Measurements from ENCODE around the gene RFTN1. TPM values are rescaled to one million over a fixed set of nuclear protein-coding genes. Genes with fewer than 3 reads are reported as not detected.

The RFTN1 gene
- total and polyA plus RNA-seq, 2 of the 8 experiments (the other 6 are each of a cell fraction or from before 2014, with no cell fraction given) = 4.6 to 6.7 TPM

DNA sequence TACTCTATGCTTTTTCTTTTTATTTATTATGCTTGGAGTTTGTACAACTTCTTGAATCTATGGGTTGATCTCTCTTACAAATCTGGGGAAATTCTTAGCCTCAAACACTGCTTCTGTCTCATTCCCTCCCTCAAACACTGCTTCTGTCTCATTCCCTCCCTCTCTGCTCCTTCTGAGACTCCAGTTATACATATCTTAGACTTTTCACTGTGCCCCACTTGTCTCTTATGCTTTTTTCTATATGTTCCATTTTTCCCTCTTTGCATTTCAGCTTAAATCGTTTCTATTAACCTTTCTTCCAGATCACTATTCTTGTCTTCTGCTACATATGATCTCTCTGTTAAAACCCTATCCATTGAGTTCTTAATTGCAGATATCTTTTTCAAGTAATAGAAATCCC, 50.4 kb downstream of the RFTN1 start:
- H3K56ac ChIP-seq (replicated peaks; ENCODE audit: insufficient read length, low read depth, low read length) = no peak overlapping the region
- no peak overlapping the region for H3K4ac ChIP-seq (replicated peaks; ENCODE audit: insufficient read length, low read depth, low read length)
- no peak overlapping the region for H3K23ac ChIP-seq (ENCODE audit: insufficient read length)
- H3K27me3 ChIP-seq (replicated peaks in 1 of 4; ENCODE audit: control insufficient read depth in 3 of 4, extremely low read depth in 1 of 4, insufficient read depth in 3 of 4, low read length in 3 of 4) = no peaks in the 10 kb centered on the region; a peak in 1 of 7 replicates
- H3K27ac ChIP-seq (ENCODE audit: low read depth, low read length) = no peak overlapping the region
- ChIA-PET CTCF (ENCODE audit: partially characterized antibody) (no interaction called here), POLR2A (ENCODE audit: partially characterized antibody) (no interaction called here)
- no peak overlapping the region for H2BK15ac ChIP-seq (ENCODE audit: low read length)
- no peak for DNase-seq (ENCODE audit: low read depth in 1 of 2, low spot score in 2 of 2)
- no peak overlapping the region for H2BK5ac ChIP-seq (ENCODE audit: low read depth, low read length)
- H3K9ac ChIP-seq (replicated peaks in 1 of 4; ENCODE audit: extremely low read depth in 1 of 4, low read depth in 3 of 4, low read length in 3 of 4) = no peak overlapping the region
- FAIRE-seq = no peak
- H3K4me2 ChIP-seq (ENCODE audit: insufficient read depth in 1 of 2, low read depth in 2 of 2, low read length in 2 of 2) = no peak overlapping the region
- H3K79me1 ChIP-seq (ENCODE audit: low read depth, low read length) = no peaks in the 10 kb centered on the region
- H3K18ac ChIP-seq (ENCODE audit: extremely low read depth, low read length) = no peak overlapping the region
- H3K9me3 ChIP-seq (ENCODE audit: insufficient read depth in 2 of 2, low read depth in 1 of 2, low read length in 1 of 2) = no peaks in the 10 kb centered on the region
- no peak overlapping the region for H4K8ac ChIP-seq (ENCODE audit: extremely low read depth, insufficient read depth, low read length)
- H2BK120ac ChIP-seq (replicated peaks; ENCODE audit: low read depth, low read length) = no peak overlapping the region
- H4K20me1 ChIP-seq (replicated peaks in 1 of 2; ENCODE audit: control insufficient read depth in 1 of 2, insufficient read depth in 2 of 2, low read length in 2 of 2) = no peaks in the 10 kb centered on the region
- no peak overlapping the region for H4K91ac ChIP-seq (replicated peaks; ENCODE audit: insufficient read length, low read length)
- H3K4me1 ChIP-seq (replicated peaks in 1 of 4; ENCODE audit: control insufficient read depth in 3 of 4, insufficient read depth in 4 of 4, low read length in 3 of 4) = peaks cover 0 to 5% (median 1%) of the 10 kb centered on the region in 4 experiments; a peak in 1 of 7 replicates
- 85% methylated on average over 1 of the region's 1 CpG; no CpG with 5 or more reads in 1 of the 2 experiments for WGBS, 2 experiments (ENCODE audit: extremely low coverage in 1 of 2, insufficient coverage in 1 of 2, insufficient read length in 1 of 2, insufficient replicate concordance in 2 of 2, low coverage in 1 of 2, low lambda C conversion rate in 2 of 2, missing lambda C conversion rate in 1 of 2)
- H3K14ac ChIP-seq (ENCODE audit: insufficient read length) = no peak overlapping the region
- no peaks in the 10 kb centered on the region for H3K36me3 ChIP-seq (ENCODE audit: control insufficient read depth in 2 of 4, insufficient read depth in 4 of 4, low read length in 3 of 4)
- no peak overlapping the region for H2BK12ac ChIP-seq (ENCODE audit: low read depth, low read length)
- H4K5ac ChIP-seq (ENCODE audit: insufficient read length, low read depth, low read length) = no peak overlapping the region
- no peak overlapping the region for H2AFZ ChIP-seq (ENCODE audit: low read length)
- H3K79me2 ChIP-seq (ENCODE audit: control insufficient read depth in 1 of 2, insufficient read depth in 2 of 2, low read length in 2 of 2) = no peaks in the 10 kb centered on the region
- no peak overlapping the region for H2AK5ac ChIP-seq (ENCODE audit: low read depth, low read length)
- H2BK20ac ChIP-seq (ENCODE audit: low read length) = no peak overlapping the region
- no peak overlapping the region for H3K4me3 ChIP-seq (ENCODE audit: extremely low read depth in 1 of 4, insufficient read depth in 2 of 4, low read depth in 3 of 4, low read length in 4 of 4)
- no peaks in the 10 kb centered on the region for H3K23me2 ChIP-seq (ENCODE audit: low read depth, low read length)
- TF ChIP-seq RAD21 (IDR thresholded peaks at IDR 0.05 in 1 of 2, conservative IDR thresholded peaks at IDR 0.05 in 1 of 2; ENCODE audit: low read depth in 2 of 2, low read length in 2 of 2) (no peak), EP300 (IDR thresholded peaks at IDR 0.05; ENCODE audit: borderline replicate concordance in 1 of 2, low read depth in 2 of 2, low read length in 2 of 2) (no peak), SAP30 (IDR thresholded peaks at IDR 0.05; ENCODE audit: insufficient read depth, insufficient replicate concordance, low read length) (no peak), FOSL1 (IDR thresholded peaks at IDR 0.05; ENCODE audit: insufficient read depth, low read depth, low read length) (no peak), RFX5 (IDR thresholded peaks at IDR 0.05; ENCODE audit: borderline replicate concordance, low read depth, low read length) (no peak), SP2 (IDR thresholded peaks at IDR 0.05; ENCODE audit: low read length) (no peak), SP1 (IDR thresholded peaks at IDR 0.05; ENCODE audit: low read depth, low read length) (no peak), EGR1 (IDR thresholded peaks at IDR 0.05; ENCODE audit: borderline replicate concordance, low read depth, low read length) (no peak), MAFK (IDR thresholded peaks at IDR 0.05; ENCODE audit: low read depth, low read length) (no peak)
- TF ChIP-seq, protein P1, sequence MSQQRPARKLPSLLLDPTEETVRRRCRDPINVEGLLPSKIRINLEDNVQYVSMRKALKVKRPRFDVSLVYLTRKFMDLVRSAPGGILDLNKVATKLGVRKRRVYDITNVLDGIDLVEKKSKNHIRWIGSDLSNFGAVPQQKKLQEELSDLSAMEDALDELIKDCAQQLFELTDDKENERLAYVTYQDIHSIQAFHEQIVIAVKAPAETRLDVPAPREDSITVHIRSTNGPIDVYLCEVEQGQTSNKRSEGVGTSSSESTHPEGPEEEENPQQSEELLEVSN (IDR thresholded peaks at IDR 0.05) = no peak
- TF ChIP-seq, protein P2, sequence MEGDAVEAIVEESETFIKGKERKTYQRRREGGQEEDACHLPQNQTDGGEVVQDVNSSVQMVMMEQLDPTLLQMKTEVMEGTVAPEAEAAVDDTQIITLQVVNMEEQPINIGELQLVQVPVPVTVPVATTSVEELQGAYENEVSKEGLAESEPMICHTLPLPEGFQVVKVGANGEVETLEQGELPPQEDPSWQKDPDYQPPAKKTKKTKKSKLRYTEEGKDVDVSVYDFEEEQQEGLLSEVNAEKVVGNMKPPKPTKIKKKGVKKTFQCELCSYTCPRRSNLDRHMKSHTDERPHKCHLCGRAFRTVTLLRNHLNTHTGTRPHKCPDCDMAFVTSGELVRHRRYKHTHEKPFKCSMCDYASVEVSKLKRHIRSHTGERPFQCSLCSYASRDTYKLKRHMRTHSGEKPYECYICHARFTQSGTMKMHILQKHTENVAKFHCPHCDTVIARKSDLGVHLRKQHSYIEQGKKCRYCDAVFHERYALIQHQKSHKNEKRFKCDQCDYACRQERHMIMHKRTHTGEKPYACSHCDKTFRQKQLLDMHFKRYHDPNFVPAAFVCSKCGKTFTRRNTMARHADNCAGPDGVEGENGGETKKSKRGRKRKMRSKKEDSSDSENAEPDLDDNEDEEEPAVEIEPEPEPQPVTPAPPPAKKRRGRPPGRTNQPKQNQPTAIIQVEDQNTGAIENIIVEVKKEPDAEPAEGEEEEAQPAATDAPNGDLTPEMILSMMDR (IDR thresholded peaks at IDR 0.05; ENCODE audit: control extremely low read depth in 1 of 3, insufficient read depth in 1 of 3, low read depth in 1 of 3, low read length in 3 of 3) = no peak

All from H1 (cell line).